Endodermal cell (in vitro differentiated cells): ENCODE measurements around the gene GPM6B. TPM values are rescaled to one million over a fixed set of nuclear protein-coding genes. Genes with fewer than 3 reads are reported as not detected.

ENCODE experiments used
- DNase-seq: peaks from one replicate; pipeline ENCODE4 v3.0.0-alpha.2; 2017
- H3K27ac ChIP-seq: 2 replicates; pipeline ENCODE4 v1.5.1; 2013; ENCODE audit warnings: mild to moderate bottlenecking, low read depth, low read length, moderate library complexity
- H3K27me3 ChIP-seq: 2 replicates; pipeline ENCODE4 v1.6.1; 2013; ENCODE audit warnings: mild to moderate bottlenecking, low read length, moderate library complexity; ENCODE audit not compliant: insufficient read depth, control insufficient read depth, poor library complexity, severe bottlenecking
- H3K36me3 ChIP-seq: 2 replicates; pipeline ENCODE4 v1.7.0; 2013; ENCODE audit warnings: mild to moderate bottlenecking, low read length, moderate library complexity; ENCODE audit not compliant: control insufficient read depth, insufficient read depth
- H3K4me1 ChIP-seq: one replicate; pipeline ENCODE4 v1.7.0; 2013; ENCODE audit warnings: low read length; ENCODE audit not compliant: control insufficient read depth, insufficient read depth
- H3K4me3 ChIP-seq: 2 replicates; pipeline ENCODE4 v1.5.1; 2013; ENCODE audit warnings: mild to moderate bottlenecking, low read length, moderate library complexity
- H3K9ac ChIP-seq: 2 replicates; pipeline ENCODE4 v1.6.1; 2013; ENCODE audit warnings: mild to moderate bottlenecking, low read length, moderate library complexity; ENCODE audit not compliant: poor library complexity, severe bottlenecking; ENCODE audit errors: extremely low read depth
- H3K9me3 ChIP-seq: 2 replicates; pipeline ENCODE4 v1.6.1; 2013; ENCODE audit warnings: mild to moderate bottlenecking, low read length, moderate library complexity; ENCODE audit not compliant: control insufficient read depth
- H3K27ac Mint-ChIP-seq: 2 replicates; pipeline ENCODE4 v1.8.0; 2020; ENCODE audit warnings: mixed read lengths
- H3K27me3 Mint-ChIP-seq: 2 replicates; pipeline ENCODE4 v1.8.0; 2021; ENCODE audit warnings: mild to moderate bottlenecking, mixed read lengths; ENCODE audit not compliant: insufficient read depth
- H3K36me3 Mint-ChIP-seq: 2 replicates; pipeline ENCODE4 v1.8.0; 2020; ENCODE audit warnings: low read depth, mixed read lengths
- H3K4me1 Mint-ChIP-seq: 2 replicates; pipeline ENCODE4 v1.8.0; 2020; ENCODE audit warnings: mixed read lengths
- H3K4me3 Mint-ChIP-seq: 2 replicates; pipeline ENCODE4 v1.8.0; 2020; ENCODE audit warnings: mild to moderate bottlenecking, moderate library complexity, mixed read lengths
- H3K9me3 Mint-ChIP-seq: 2 replicates; pipeline ENCODE4 v1.8.0; 2020; ENCODE audit warnings: mild to moderate bottlenecking, mixed read lengths
- CTCF ChIP-seq: fragments of 200-600 bp; sonication (generic); conservative IDR thresholded peaks from 2 replicates; pipeline ENCODE4 v1.5.0; 2021; ENCODE audit warnings: antibody characterized with exemption, mild to moderate bottlenecking
- WGBS, 2 experiments: methylation state at CpG; one replicate each; pipeline versions ENCODE4 v1.1.5 to v1.1.7; 2013; ENCODE audit warnings: missing lambda C conversion rate in 2 of 2, mixed read lengths in 1 of 2; ENCODE audit not compliant: insufficient coverage in 1 of 2, insufficient read length in 1 of 2; 5-methylcytosine and 5-hydroxymethylcytosine counted together
- total RNA-seq, 2 donors: library from RNA; stranded (reverse); fragmentation: NEBNext Ultra II Directional in 1 of 2; extraction: Animal tissue kit (Norgen Biotek cat#: 25700) in 1 of 2; gene quantifications; 2 replicates in 1 of 2; 3 replicates in 1 of 2; pipeline ENCODE4 v1.2.1, GENCODE V29; 2021

GPM6B gene
- total RNA-seq, 2 donors from 2014 or later: 26.2 to 61.1 TPM

DNA sequence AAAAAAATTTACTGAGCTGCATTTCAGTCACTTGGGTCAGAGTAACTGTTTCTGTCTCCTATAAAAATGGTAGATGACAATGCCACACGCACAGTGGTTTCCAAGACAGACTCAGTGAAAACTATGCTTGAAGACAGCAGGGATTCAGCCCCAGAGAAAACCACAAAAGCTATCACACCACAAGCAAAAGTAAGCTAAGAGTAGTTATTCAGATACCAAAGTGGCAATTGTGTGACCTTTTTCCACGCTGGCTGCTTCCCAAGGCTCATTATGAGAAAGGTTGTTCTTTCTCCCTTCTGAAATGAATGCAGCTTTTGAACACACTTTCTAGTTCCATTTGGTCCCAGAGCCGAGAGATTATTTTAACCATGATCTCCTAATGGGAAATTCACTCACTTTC is 46.4 kb upstream of the GPM6B start:
- Mint-ChIP-seq H3K36me3 (peaks cover 4% of the 10 kb centered on the region), H3K27me3 (no peaks in the 10 kb centered on the region), H3K4me1 (no peaks in the 10 kb centered on the region), H3K27ac (no peak overlapping the region), H3K4me3 (no peak overlapping the region), H3K9me3 (peaks cover 46% of the 10 kb centered on the region)
- no peaks in the 10 kb centered on the region for H3K9me3 ChIP-seq
- H3K4me1 ChIP-seq: no peaks in the 10 kb centered on the region
- no peaks in the 10 kb centered on the region for H3K36me3 ChIP-seq
- TF ChIP-seq CTCF: no peak
- no peak overlapping the region for H3K9ac ChIP-seq
- H3K27me3 ChIP-seq: no peaks in the 10 kb centered on the region
- 95% methylated on average over 3 of the region's 3 CpGs; no CpG with 5 or more reads in 1 of the 2 experiments for WGBS, 2 experiments
- peak overlapping the region; percentile 83 for H3K27ac ChIP-seq
- no peak overlapping the region for H3K4me3 ChIP-seq
- DNase-seq: no peak

- Mint-ChIP-seq H3K27ac (no peak overlapping the region), H3K4me1 (peaks cover 14% of the 10 kb centered on the region), H3K27me3 (peaks cover 11% of the 10 kb centered on the region), H3K4me3 (no peak overlapping the region), H3K36me3 (peaks cover 2% of the 10 kb centered on the region), H3K9me3 (peaks cover 45% of the 10 kb centered on the region)
- no peaks in the 10 kb centered on the region for H3K9me3 ChIP-seq
- H3K9ac ChIP-seq: no peak overlapping the region
- no peak for DNase-seq
- no peaks in the 10 kb centered on the region for H3K36me3 ChIP-seq
- no peak overlapping the region for H3K27ac ChIP-seq
- no peak for TF ChIP-seq CTCF
- no CpG with 5 or more reads among the region's 1 CpG for WGBS, 2 experiments
- H3K4me3 ChIP-seq: no peak overlapping the region
- peaks cover 7% of the 10 kb centered on the region for H3K27me3 ChIP-seq
- no peaks in the 10 kb centered on the region for H3K4me1 ChIP-seq
Measured at GRCh38 chrX:13859724-13860123, 42.8 kb upstream of the GPM6B start.

GRCh38 chrX:13857804-13858203 is 40.9 kb upstream of the GPM6B start:
- Histone ChIP-seq H3K27me3 (peaks cover 7% of the 10 kb centered on the region), H3K4me3 (no peak overlapping the region), H3K4me1 (no peaks in the 10 kb centered on the region), H3K27ac (no peak overlapping the region), H3K36me3 (no peaks in the 10 kb centered on the region), H3K9me3 (no peaks in the 10 kb centered on the region), H3K9ac (no peak overlapping the region)
- Mint-ChIP-seq H3K4me3 (no peak overlapping the region), H3K36me3 (no peaks in the 10 kb centered on the region), H3K4me1 (peaks cover 14% of the 10 kb centered on the region), H3K27me3 (peaks cover 11% of the 10 kb centered on the region), H3K27ac (no peak overlapping the region), H3K9me3 (peaks cover 40% of the 10 kb centered on the region)
- DNase-seq: no peak
- 94% methylated on average over 2 of the region's 2 CpGs; no CpG with 5 or more reads in 1 of the 2 experiments for WGBS, 2 experiments
- TF ChIP-seq CTCF: no peak
